GM06990 (cell line): ENCODE data around the gene NR4A1.

ENCODE experiments used
- DNase-seq: peaks from one replicate; pipeline ENCODE4 v3.0.0-alpha.2; 2011; ENCODE audit not compliant: insufficient read length; ENCODE audit errors: extremely low read depth
- H3K27me3 ChIP-seq: replicated peaks from 2 replicates; pipeline ENCODE4 v1.6.0; 2011; ENCODE audit warnings: low read length; ENCODE audit not compliant: control insufficient read depth, insufficient read depth
- H3K36me3 ChIP-seq: 2 replicates; pipeline ENCODE4 v1.5.1; 2011; ENCODE audit warnings: low read length; ENCODE audit not compliant: control insufficient read depth, insufficient read depth
- H3K4me3 ChIP-seq: replicated peaks from 2 replicates; pipeline ENCODE4 v1.5.1; 2011; ENCODE audit warnings: low read depth, mild to moderate bottlenecking, control low read depth, low read length
- TF ChIP-seq, protein P1 (sequence below): IDR thresholded peaks from 2 replicates; pipeline ENCODE4 v1.5.1; 2011; ENCODE audit warnings: low read length, control low read depth, mild to moderate bottlenecking, inconsistent platforms; ENCODE audit not compliant: insufficient read depth, poor library complexity, severe bottlenecking

NR4A1 gene

DNA sequence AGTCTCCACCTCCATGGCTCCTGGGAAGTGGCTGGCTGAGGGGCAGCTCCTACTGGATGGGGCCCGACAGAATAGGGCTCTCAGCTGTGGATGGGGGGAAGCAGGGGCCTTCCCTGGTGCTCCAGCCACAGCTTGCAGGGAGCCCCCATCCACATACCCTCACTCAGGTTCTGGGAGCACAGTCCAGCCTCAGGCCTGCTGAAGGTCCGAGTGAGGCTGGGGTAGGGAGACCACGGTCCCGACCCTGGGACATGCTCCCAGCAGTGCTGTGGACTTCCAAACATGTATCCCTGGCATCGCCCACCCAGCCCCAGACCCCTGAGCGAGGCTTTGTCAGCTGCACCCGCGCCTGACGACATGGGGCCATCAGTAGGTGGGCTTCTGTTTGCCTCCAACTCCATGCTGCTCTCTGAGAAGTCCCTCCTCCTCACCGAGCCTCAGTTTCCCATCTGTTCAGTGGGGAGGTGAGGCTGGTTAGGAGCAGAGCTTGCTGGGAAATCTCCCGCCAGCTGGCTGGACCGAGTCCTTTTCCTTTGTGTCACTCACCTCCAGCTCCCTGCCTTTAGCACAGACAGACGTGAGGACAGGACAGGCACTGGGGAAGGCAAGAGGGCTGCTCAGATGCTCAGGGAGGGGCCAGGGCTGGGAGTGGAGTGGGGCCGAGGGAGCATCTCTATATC is 9.4 kb downstream of the NR4A1 start:
- DNase-seq, result no peak
- Histone ChIP-seq H3K27me3 (no peaks in the 10 kb centered on the region; the same call in 1 of the 2 replicates), H3K4me3 (no peak overlapping the region), H3K36me3 (no peaks in the 10 kb centered on the region)
- TF ChIP-seq, protein P1, sequence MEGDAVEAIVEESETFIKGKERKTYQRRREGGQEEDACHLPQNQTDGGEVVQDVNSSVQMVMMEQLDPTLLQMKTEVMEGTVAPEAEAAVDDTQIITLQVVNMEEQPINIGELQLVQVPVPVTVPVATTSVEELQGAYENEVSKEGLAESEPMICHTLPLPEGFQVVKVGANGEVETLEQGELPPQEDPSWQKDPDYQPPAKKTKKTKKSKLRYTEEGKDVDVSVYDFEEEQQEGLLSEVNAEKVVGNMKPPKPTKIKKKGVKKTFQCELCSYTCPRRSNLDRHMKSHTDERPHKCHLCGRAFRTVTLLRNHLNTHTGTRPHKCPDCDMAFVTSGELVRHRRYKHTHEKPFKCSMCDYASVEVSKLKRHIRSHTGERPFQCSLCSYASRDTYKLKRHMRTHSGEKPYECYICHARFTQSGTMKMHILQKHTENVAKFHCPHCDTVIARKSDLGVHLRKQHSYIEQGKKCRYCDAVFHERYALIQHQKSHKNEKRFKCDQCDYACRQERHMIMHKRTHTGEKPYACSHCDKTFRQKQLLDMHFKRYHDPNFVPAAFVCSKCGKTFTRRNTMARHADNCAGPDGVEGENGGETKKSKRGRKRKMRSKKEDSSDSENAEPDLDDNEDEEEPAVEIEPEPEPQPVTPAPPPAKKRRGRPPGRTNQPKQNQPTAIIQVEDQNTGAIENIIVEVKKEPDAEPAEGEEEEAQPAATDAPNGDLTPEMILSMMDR, result no peak

DNA sequence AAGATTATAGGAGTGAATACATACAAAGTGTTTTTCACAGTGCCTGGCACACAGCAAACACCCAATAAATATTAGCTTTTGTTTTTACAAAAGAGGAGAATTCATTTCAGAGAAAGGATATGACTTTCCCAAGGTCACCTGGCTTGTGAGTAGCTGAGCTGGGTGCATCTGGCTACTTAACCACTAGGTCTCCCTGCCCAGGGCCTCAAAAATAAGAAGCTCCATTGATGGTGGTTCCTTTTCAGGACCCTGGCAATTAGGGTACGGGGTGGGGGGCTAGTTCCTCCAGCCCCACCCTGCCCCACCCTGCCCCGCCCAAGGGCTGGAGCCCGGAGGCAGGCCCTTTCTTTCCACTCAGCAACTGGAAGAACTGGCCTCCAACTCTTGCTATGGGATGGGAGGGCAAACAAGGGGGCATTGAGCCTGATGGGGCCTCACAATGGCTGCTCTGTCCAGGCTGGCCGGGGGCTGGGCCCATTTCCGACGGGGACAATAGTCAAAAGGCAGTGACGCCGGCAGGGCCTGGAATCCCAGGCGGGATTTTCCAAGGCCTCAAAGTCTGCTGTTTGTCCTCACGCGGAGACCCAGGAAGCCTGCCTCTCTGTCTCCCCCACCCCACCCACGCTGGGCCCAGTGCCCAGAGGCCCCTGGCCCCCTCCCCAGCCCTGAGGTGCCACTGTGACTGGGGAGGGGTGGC is 10.4 kb downstream of the NR4A1 start:
- H3K4me3 ChIP-seq, result no peak overlapping the region
- TF ChIP-seq, protein P1, result no peak

DNA sequence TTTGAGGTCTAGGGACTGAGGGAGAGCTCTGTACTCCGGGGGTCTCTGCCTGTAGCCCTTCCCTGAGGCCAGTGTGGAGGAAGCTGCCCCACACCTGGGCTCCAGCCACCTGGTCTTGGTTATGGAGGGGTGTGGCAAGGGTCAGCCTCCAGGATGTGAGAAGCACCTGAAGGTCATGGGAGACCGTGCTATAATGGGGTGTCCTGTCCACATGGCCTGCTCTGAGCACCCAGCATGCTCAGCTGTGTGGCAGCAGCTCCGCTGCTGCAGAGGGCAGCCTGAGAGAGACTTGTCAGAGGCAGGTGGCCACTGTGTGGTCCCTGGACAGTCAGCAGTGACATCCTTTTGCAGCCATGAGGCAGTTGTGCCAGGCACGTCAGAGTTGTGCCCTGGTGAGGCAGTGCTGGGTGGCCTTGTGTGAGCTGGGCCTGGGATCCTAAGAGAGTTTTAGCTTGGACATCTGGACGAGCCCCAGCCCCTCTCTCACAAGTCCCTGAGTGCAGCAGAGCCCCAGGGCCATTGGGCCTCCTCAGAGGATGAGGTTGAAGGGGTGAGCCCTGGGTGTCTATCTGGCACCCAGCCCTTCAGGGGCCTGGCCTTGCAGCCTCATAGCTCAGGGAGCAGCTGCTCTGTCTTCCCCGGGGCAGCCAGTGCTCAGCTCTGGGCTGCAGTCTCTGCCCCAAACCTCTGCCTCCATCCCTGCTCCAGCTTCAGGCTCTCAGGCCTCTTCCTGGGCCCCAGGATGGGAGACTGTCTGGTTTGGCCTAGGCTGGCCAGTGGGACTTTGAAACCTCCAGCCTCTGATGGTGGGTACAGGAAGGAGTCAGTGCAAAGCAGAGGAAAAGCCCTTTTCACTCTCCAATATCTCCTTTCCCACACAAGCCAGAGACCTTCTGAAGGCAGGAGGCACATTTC is 11.2 kb downstream of the NR4A1 start:
- DNase-seq, result no peak
- no peaks in the 10 kb centered on the region; the same call in 1 of the 2 replicates for H3K27me3 ChIP-seq
- TF ChIP-seq, protein P1, result no peak
- no peaks in the 10 kb centered on the region for H3K36me3 ChIP-seq
- no peak overlapping the region for H3K4me3 ChIP-seq

More for the DNA sequence above, 10.4 kb downstream of the NR4A1 start:
- Histone ChIP-seq H3K36me3 (no peaks in the 10 kb centered on the region), H3K27me3 (no peaks in the 10 kb centered on the region; the same call in 1 of the 2 replicates)
- no peak for DNase-seq

DNA sequence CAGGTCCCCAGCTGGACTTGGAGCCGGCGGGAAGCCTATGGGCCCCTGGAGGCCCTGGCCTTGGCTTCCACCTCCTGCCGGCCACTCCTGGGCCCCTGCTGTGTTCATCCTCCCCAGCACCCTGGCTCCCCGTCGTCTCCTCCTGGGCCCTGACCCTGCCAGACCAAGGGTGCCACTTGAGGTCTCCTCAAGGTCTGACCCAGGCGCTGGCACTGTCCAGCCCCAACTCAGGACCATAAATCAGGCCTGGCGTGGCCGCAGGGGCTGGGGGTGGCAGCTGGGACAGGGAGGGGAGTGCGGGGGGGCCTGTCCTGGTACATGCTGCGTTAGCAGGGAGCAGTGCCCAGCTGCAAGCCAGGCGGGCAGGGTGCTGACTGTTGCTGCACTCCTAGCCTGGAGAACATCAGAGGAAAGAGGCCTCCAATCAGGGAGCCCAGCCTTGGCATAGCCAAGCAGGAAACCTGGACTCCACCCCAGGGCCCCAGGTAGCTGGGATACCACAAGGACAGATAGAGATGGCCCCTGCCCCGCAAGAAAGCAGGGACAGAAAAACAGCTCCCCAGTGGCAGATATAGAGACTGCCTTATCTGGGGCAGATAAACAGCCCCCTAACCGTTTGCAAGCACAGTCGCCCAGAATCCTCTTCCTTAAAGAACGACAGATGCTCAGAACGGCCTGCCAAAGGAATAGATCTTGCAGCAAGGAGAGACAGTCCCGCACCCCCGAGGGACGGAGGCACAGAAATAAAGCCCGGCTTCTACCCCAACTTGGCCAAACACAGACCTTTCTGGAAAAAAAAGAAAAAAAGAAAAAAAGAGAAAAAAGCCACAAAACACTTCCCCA is 12.1 kb downstream of the NR4A1 start:
- Histone ChIP-seq H3K27me3 (no peaks in the 10 kb centered on the region; the same call in 1 of the 2 replicates), H3K36me3 (no peaks in the 10 kb centered on the region), H3K4me3 (no peak overlapping the region)
- DNase-seq, result no peak
- TF ChIP-seq, protein P1, result no peak
